DOHH2 (cell line): Measurements from ENCODE around the gene IPCEF1.

Experiments
- H3F3A ChIP-seq: fragments of 200-600 bp; sonication (generic), shearing (Covaris generic); 2 replicates; pipeline ENCODE4 v1.6.0; 2016; ENCODE audit warnings: antibody characterized with exemption, mild to moderate bottlenecking; ENCODE audit not compliant: control insufficient read depth, insufficient read depth
- H3K27ac ChIP-seq: fragments of 200-600 bp; sonication (generic); 2 replicates; pipeline ENCODE4 v1.5.1; 2014; ENCODE audit warnings: low read depth, mild to moderate bottlenecking, low read length, moderate library complexity
- H3K27me3 ChIP-seq: fragments of 200-600 bp; sonication (generic); 2 replicates; pipeline ENCODE4 v1.6.1; 2014; ENCODE audit warnings: mild to moderate bottlenecking, low read length, mixed read lengths; ENCODE audit not compliant: control insufficient read depth
- H3K36me3 ChIP-seq: fragments of 200-600 bp; sonication (generic); 2 replicates; pipeline ENCODE4 v1.6.1; 2014; ENCODE audit warnings: mild to moderate bottlenecking, low read length, moderate library complexity, mixed read lengths; ENCODE audit not compliant: control insufficient read depth
- H3K4me1 ChIP-seq: fragments of 200-600 bp; sonication (generic); 2 replicates; pipeline ENCODE4 v1.6.1; 2014; ENCODE audit warnings: mild to moderate bottlenecking, low read length, mixed read lengths; ENCODE audit not compliant: control insufficient read depth
- H3K4me2 ChIP-seq: fragments of 200-600 bp; sonication (generic); 2 replicates; pipeline ENCODE4 v1.6.0; 2014; ENCODE audit warnings: mild to moderate bottlenecking, low read length, moderate library complexity
- H3K4me3 ChIP-seq: fragments of 200-600 bp; sonication (generic); 2 replicates; pipeline ENCODE4 v1.5.1; 2014; ENCODE audit warnings: mild to moderate bottlenecking, low read length, mixed read lengths
- H3K79me2 ChIP-seq: fragments of 200-600 bp; sonication (generic); 2 replicates; pipeline ENCODE4 v1.6.1; 2014; ENCODE audit warnings: mild to moderate bottlenecking, low read length, mixed read lengths; ENCODE audit not compliant: control insufficient read depth
- H3K9me2 ChIP-seq: fragments of 200-600 bp; sonication (generic); replicated peaks from 2 replicates; pipeline ENCODE4 v1.6.1; 2014; ENCODE audit warnings: mild to moderate bottlenecking, low read length, mixed read lengths; ENCODE audit not compliant: control insufficient read depth
- H3K9me3 ChIP-seq: fragments of 200-600 bp; sonication (generic); 2 replicates; pipeline ENCODE4 v1.6.1; 2014; ENCODE audit warnings: antibody characterized with exemption, low read length, mixed read lengths; ENCODE audit not compliant: control insufficient read depth, insufficient read depth
- H4K20me1 ChIP-seq: fragments of 200-600 bp; sonication (generic); 2 replicates; pipeline ENCODE4 v1.6.0; 2014; ENCODE audit warnings: low read depth, mild to moderate bottlenecking, antibody characterized with exemption, low read length, moderate library complexity; ENCODE audit not compliant: control insufficient read depth, insufficient read depth
- CTCF ChIP-seq: fragments of 200-600 bp; sonication (generic); IDR thresholded peaks from one replicate; pipeline ENCODE4 v1.5.1; 2014; ENCODE audit warnings: antibody characterized with exemption, mild to moderate bottlenecking, low read depth, low read length; ENCODE audit not compliant: poor library complexity, severe bottlenecking
- EZH2phosphoT487 ChIP-seq: fragments of 200-600 bp; sonication (generic); IDR thresholded peaks from 2 replicates; pipeline ENCODE4 v1.6.1; 2017; ENCODE audit warnings: borderline replicate concordance, mild to moderate bottlenecking, antibody characterized with exemption, low read length, moderate library complexity, mixed read lengths

The IPCEF1 gene

GRCh38 chr6:154379585-154379984 lies 23.0 kb upstream of the IPCEF1 start:
- H3K9me3 ChIP-seq, result no peaks in the 10 kb centered on the region
- no peak overlapping the region for H3K4me3 ChIP-seq
- H3K4me1 ChIP-seq, result no peaks in the 10 kb centered on the region
- H3K79me2 ChIP-seq, result no peaks in the 10 kb centered on the region
- H3K4me2 ChIP-seq, result no peak overlapping the region
- no peaks in the 10 kb centered on the region for H3K36me3 ChIP-seq
- H3K9me2 ChIP-seq, result no peaks in the 10 kb centered on the region
- no peaks in the 10 kb centered on the region for H3K27me3 ChIP-seq
- no peak for TF ChIP-seq CTCF
- TF ChIP-seq EZH2phosphoT487, result no peak
- no peak overlapping the region for H3K27ac ChIP-seq
- no peaks in the 10 kb centered on the region for H4K20me1 ChIP-seq
- H3F3A ChIP-seq, result no peaks in the 10 kb centered on the region

DNA sequence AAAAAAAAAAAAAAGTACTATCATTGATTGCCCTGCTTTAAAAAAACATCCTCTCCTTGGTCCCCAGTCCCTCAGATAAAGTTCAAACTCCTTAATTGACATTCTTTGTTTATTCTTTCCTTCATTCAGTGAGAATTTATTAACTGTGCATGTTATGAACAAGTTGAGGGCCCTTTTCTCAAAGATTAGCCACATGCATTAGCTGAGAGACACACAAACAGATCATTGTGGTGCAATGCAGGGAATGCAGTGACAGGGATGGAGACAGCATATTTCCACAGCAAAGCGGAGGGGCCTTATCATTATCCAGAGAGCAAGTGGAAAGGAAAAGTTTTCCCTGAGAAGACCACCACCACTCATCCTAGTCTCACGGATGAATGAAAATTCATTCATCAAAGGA lies 21.9 kb upstream of the IPCEF1 start:
- H3K36me3 ChIP-seq, result no peaks in the 10 kb centered on the region
- H3K27me3 ChIP-seq, result no peaks in the 10 kb centered on the region
- H3K4me2 ChIP-seq, result no peak overlapping the region
- peaks cover 3% of the 10 kb centered on the region; the same call in 1 of the 2 replicates for H3K9me3 ChIP-seq
- TF ChIP-seq CTCF (no peak), EZH2phosphoT487 (no peak)
- no peaks in the 10 kb centered on the region for H3K9me2 ChIP-seq
- H3F3A ChIP-seq, result no peaks in the 10 kb centered on the region
- no peaks in the 10 kb centered on the region for H4K20me1 ChIP-seq
- H3K4me1 ChIP-seq, result no peaks in the 10 kb centered on the region
- no peak overlapping the region for H3K27ac ChIP-seq
- H3K79me2 ChIP-seq, result no peaks in the 10 kb centered on the region
- H3K4me3 ChIP-seq, result no peak overlapping the region

GRCh38 chr6:154377726-154378125 lies 21.1 kb upstream of the IPCEF1 start:
- H3K4me3 ChIP-seq, result no peak overlapping the region
- H3K4me1 ChIP-seq, result no peaks in the 10 kb centered on the region
- H4K20me1 ChIP-seq, result no peaks in the 10 kb centered on the region
- H3K9me2 ChIP-seq, result no peaks in the 10 kb centered on the region
- H3K27ac ChIP-seq, result no peak overlapping the region
- H3F3A ChIP-seq, result no peaks in the 10 kb centered on the region
- H3K27me3 ChIP-seq, result no peaks in the 10 kb centered on the region
- TF ChIP-seq CTCF (no peak), EZH2phosphoT487 (no peak)
- no peaks in the 10 kb centered on the region for H3K79me2 ChIP-seq
- H3K9me3 ChIP-seq, result peaks cover 3% of the 10 kb centered on the region; the same call in 1 of the 2 replicates
- no peaks in the 10 kb centered on the region for H3K36me3 ChIP-seq
- no peak overlapping the region for H3K4me2 ChIP-seq
